ENCODE results near the gene CLCNKB. TPM values are rescaled to one million over a fixed set of nuclear protein-coding genes. Genes with fewer than 3 reads are reported as not detected.

Gene CLCNKB
- total RNA-seq, 1 donor from 2014 or later, result not detected

DNA sequence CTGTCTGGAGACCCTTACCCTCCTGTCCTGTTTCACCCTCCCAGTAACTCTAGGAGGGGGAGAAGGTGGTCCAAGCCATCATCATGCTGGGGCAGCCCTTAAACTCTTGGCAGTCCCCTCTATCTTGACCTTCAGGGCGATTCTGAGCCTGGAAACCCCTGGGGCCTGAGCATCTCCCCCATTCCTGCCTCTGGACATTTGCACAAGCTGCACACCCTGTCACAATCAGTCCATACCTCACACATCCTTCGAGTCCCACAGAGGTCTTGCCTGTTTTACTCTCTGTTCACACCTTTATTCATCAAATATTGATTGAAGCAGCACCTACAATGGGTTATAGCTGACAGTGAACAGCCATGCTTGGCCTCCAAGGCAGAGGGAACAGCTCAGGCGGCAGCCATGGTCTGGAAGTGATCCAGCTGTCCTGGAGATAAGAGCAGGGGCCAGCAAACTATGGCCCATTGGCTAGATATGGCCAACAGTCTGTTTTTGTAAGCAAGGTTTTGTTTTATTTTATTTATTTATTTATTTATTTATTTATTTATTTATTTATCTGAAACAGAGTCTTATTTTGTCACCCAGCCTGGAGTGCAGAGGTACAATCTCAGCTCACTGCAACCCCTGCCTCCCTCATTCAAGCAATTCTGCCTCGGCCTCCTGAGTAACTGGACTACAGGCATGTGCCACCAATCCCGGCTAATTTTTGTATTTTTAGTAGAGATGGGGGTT, 37.0 kb downstream of the CLCNKB start:
- H3K4me3 ChIP-seq (ENCODE audit: low read length in 3 of 3), result no peak overlapping the region
- no peaks in the 10 kb centered on the region for H3K9me3 ChIP-seq (ENCODE audit: control insufficient read depth in 3 of 3, low read length in 3 of 3)
- H3K9ac ChIP-seq (ENCODE audit: low read depth in 1 of 3, low read length in 3 of 3), result no peak overlapping the region
- H3K27me3 ChIP-seq (ENCODE audit: control insufficient read depth in 3 of 3, insufficient read depth in 3 of 3, low read length in 3 of 3), result peaks cover 0 to 6% (median 0%) of the 10 kb centered on the region in 3 donors
- peaks cover 8 to 26% (median 19%) of the 10 kb centered on the region in 3 donors for H3K4me1 ChIP-seq (ENCODE audit: control insufficient read depth in 3 of 3, insufficient read depth in 3 of 3, low read length in 3 of 3)
- no peak overlapping the region for H3K27ac ChIP-seq (ENCODE audit: low read depth, low read length)
- no peaks in the 10 kb centered on the region for H3K36me3 ChIP-seq (ENCODE audit: control insufficient read depth in 3 of 3, insufficient read depth in 3 of 3, low read length in 3 of 3)

GRCh38 chr1:16081636-16082035, 38.1 kb downstream of the CLCNKB start:
- no peaks in the 10 kb centered on the region for H3K27me3 ChIP-seq (ENCODE audit: control insufficient read depth in 3 of 3, insufficient read depth in 3 of 3, low read length in 3 of 3)
- no peaks in the 10 kb centered on the region for H3K36me3 ChIP-seq (ENCODE audit: control insufficient read depth in 3 of 3, insufficient read depth in 3 of 3, low read length in 3 of 3)
- no peak overlapping the region for H3K4me3 ChIP-seq (ENCODE audit: low read length in 3 of 3)
- H3K9ac ChIP-seq (ENCODE audit: low read depth in 1 of 3, low read length in 3 of 3), result no peak overlapping the region
- no peak overlapping the region for H3K27ac ChIP-seq (ENCODE audit: low read depth, low read length)
- peaks cover 8 to 23% (median 10%) of the 10 kb centered on the region in 3 donors for H3K4me1 ChIP-seq (ENCODE audit: control insufficient read depth in 3 of 3, insufficient read depth in 3 of 3, low read length in 3 of 3)
- H3K9me3 ChIP-seq (ENCODE audit: control insufficient read depth in 3 of 3, low read length in 3 of 3), result no peaks in the 10 kb centered on the region

DNA sequence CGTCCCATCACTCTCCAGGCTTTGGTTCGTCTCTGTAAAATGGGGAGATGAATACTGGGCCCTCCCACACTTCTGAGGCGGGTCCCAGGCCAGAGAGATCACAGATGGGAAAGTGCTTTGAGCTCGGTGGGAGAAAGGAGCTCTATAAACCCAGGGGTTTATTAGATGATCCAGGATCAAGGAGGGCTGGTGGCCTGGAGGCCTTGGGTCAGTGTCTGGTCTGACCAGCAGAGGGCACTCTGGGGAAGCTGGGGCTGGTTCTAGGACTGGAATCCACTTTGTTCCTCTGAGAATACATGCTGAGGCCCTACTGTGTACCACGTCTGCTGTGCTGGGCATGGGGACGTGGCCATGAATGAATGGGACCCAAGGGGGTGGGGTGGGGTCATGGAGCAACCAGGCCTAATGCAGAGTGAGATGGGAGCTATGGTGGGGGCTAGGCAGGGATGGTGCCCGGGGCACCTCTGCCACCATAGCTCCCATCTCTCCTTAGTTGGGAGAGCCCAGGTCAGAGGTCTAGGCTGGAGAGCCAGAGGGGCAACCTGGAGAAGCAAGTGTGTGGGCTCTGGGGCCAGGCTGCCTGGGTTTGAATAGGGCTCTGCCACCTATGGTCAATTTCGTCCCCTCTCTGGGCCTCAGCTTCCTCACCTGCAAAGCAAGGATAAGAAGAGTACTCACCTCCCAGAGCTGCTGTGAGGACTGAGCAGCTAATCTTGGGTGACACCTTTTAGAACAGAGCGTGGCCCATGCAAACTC, 38.9 kb downstream of the CLCNKB start:
- Histone ChIP-seq H3K27me3 (ENCODE audit: control insufficient read depth in 3 of 3, insufficient read depth in 3 of 3, low read length in 3 of 3) (no peaks in the 10 kb centered on the region), H3K27ac (ENCODE audit: low read depth, low read length) (no peak overlapping the region), H3K9me3 (ENCODE audit: control insufficient read depth in 3 of 3, low read length in 3 of 3) (no peaks in the 10 kb centered on the region), H3K4me3 (ENCODE audit: low read length in 3 of 3) (no peak overlapping the region), H3K36me3 (ENCODE audit: control insufficient read depth in 3 of 3, insufficient read depth in 3 of 3, low read length in 3 of 3) (no peaks in the 10 kb centered on the region), H3K4me1 (ENCODE audit: control insufficient read depth in 3 of 3, insufficient read depth in 3 of 3, low read length in 3 of 3) (peaks cover 5 to 19% (median 8%) of the 10 kb centered on the region in 3 donors), H3K9ac (ENCODE audit: low read depth in 1 of 3, low read length in 3 of 3) (peak overlapping the region in 1 of 3 donors; percentile 33)

- no peak overlapping the region for H3K9ac ChIP-seq (ENCODE audit: low read depth in 1 of 3, low read length in 3 of 3)
- H3K36me3 ChIP-seq (ENCODE audit: control insufficient read depth in 3 of 3, insufficient read depth in 3 of 3, low read length in 3 of 3), result no peaks in the 10 kb centered on the region
Measured at GRCh38 chr1:16083486-16083885, 39.9 kb downstream of the CLCNKB start.

DNA sequence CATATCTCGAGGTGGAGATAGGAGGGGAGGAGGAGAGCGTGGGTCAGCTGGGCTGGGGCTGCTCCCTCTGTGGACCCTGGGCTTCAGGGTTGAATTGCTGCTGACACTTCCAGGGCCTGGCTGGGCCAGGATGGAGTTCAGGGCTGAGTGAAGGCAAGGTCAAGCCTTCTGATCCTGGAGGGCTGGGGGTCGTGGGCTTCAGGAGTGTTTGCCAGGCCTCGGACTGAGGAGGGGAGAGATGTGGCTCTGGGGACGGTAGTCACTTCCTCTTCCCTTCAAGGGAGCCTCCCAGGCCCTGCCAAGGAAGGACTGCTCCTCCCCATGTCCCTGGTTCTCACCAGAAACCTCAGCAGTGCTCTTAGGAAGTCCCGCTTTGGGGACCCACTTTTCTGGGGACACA, 41.9 kb downstream of the CLCNKB start:
- H3K27me3 ChIP-seq (ENCODE audit: control insufficient read depth in 3 of 3, insufficient read depth in 3 of 3, low read length in 3 of 3), result no peaks in the 10 kb centered on the region
- no peaks in the 10 kb centered on the region for H3K9me3 ChIP-seq (ENCODE audit: control insufficient read depth in 3 of 3, low read length in 3 of 3)
- H3K9ac ChIP-seq (ENCODE audit: low read depth in 1 of 3, low read length in 3 of 3), result no peak overlapping the region
- H3K27ac ChIP-seq (ENCODE audit: low read depth, low read length), result no peak overlapping the region
- H3K36me3 ChIP-seq (ENCODE audit: control insufficient read depth in 3 of 3, insufficient read depth in 3 of 3, low read length in 3 of 3), result no peaks in the 10 kb centered on the region
- no peak overlapping the region for H3K4me3 ChIP-seq (ENCODE audit: low read length in 3 of 3)
- peaks cover 0 to 16% (median 0%) of the 10 kb centered on the region in 3 donors for H3K4me1 ChIP-seq (ENCODE audit: control insufficient read depth in 3 of 3, insufficient read depth in 3 of 3, low read length in 3 of 3)

More at GRCh38 chr1:16083486-16083885, 39.9 kb downstream of the CLCNKB start:
- Histone ChIP-seq H3K27me3 (ENCODE audit: control insufficient read depth in 3 of 3, insufficient read depth in 3 of 3, low read length in 3 of 3) (no peaks in the 10 kb centered on the region), H3K4me3 (ENCODE audit: low read length in 3 of 3) (no peak overlapping the region), H3K27ac (ENCODE audit: low read depth, low read length) (no peak overlapping the region), H3K9me3 (ENCODE audit: control insufficient read depth in 3 of 3, low read length in 3 of 3) (no peaks in the 10 kb centered on the region), H3K4me1 (ENCODE audit: control insufficient read depth in 3 of 3, insufficient read depth in 3 of 3, low read length in 3 of 3) (peaks cover 5 to 22% (median 8%) of the 10 kb centered on the region in 3 donors)

DNA sequence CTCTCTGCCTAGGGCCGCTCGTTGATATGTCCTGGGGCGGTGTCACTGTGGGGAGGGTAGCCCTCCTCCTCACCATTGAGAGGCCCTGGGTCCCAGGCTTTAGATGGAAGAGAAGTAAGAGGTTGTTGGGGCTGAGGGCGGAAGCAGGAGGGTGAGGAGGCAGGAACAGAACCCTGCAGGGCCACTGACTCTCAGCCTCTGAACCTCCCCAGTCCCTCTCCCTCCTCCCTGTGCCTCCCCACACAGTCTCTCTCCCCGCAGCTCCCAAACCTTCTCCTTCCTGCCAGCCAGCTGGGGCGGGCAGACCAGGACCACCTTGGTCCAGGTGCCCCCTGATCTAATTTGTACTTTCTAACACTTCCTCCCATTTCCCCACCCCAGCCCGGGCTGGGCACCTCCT, 44.2 kb downstream of the CLCNKB start:
- no peak overlapping the region for H3K4me3 ChIP-seq (ENCODE audit: low read length in 3 of 3)
- no peaks in the 10 kb centered on the region for H3K36me3 ChIP-seq (ENCODE audit: control insufficient read depth in 3 of 3, insufficient read depth in 3 of 3, low read length in 3 of 3)
- peaks cover 0 to 3% (median 0%) of the 10 kb centered on the region in 3 donors for H3K27me3 ChIP-seq (ENCODE audit: control insufficient read depth in 3 of 3, insufficient read depth in 3 of 3, low read length in 3 of 3)
- no peak overlapping the region for H3K27ac ChIP-seq (ENCODE audit: low read depth, low read length)
- no peaks in the 10 kb centered on the region for H3K9me3 ChIP-seq (ENCODE audit: control insufficient read depth in 3 of 3, low read length in 3 of 3)
- H3K9ac ChIP-seq (ENCODE audit: low read depth in 1 of 3, low read length in 3 of 3), result no peak overlapping the region
- H3K4me1 ChIP-seq (ENCODE audit: control insufficient read depth in 3 of 3, insufficient read depth in 3 of 3, low read length in 3 of 3), result peaks cover 0 to 10% (median 0%) of the 10 kb centered on the region in 3 donors

DNA sequence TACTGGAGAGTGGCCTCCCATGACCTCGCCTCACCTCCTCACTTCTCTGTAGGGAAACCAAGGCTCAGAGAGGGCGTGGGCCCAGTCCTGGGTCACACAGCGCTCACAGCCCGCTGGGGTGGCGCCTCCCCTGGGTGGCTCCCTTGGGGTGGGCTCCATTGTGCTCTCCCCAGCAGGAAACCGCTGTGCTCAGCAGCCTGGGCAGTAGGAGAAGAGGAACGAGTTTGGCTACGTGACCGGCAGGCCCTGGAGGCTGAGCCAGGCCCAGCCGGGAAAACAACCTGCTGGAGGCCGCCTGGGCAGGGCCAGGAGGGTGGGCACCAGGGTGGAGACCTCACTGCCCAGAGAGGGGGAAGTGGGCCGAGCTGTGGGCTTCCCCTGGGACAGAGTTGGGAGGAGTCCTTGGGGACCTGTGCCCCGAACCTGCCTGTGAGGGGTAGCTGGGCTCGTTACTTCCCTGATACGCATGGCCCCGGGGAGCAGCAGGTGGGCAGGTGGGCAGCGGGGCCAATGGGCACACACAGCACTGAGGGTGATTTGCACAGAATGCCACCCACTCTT, 44.8 kb downstream of the CLCNKB start:
- Histone ChIP-seq H3K4me3 (ENCODE audit: low read length in 3 of 3) (no peak overlapping the region), H3K9ac (ENCODE audit: low read depth in 1 of 3, low read length in 3 of 3) (no peak overlapping the region), H3K9me3 (ENCODE audit: control insufficient read depth in 3 of 3, low read length in 3 of 3) (no peaks in the 10 kb centered on the region), H3K27me3 (ENCODE audit: control insufficient read depth in 3 of 3, insufficient read depth in 3 of 3, low read length in 3 of 3) (peaks cover 0 to 3% (median 0%) of the 10 kb centered on the region in 3 donors), H3K36me3 (ENCODE audit: control insufficient read depth in 3 of 3, insufficient read depth in 3 of 3, low read length in 3 of 3) (no peaks in the 10 kb centered on the region), H3K27ac (ENCODE audit: low read depth, low read length) (no peak overlapping the region), H3K4me1 (ENCODE audit: control insufficient read depth in 3 of 3, insufficient read depth in 3 of 3, low read length in 3 of 3) (peaks cover 0 to 9% (median 0%) of the 10 kb centered on the region in 3 donors)

DNA sequence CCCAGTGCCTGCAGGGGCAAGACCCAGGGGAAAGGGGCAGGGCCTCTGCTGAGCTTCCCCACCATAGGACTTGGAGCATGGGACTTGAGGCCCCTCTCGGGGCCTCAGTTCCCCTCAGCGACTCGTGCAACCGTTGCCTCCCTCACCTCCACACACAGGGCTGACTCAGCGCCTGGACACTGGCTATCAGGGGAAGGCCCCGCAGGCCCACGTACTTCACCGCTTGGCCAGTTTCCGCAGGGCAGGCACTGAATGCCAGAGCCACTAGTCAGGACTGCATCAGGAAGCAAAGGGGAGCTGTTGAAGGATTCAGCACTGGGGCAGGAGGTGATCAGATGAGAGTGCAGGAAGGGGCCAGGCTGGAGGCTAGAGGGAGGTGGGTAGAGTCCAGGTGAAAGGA, 45.4 kb downstream of the CLCNKB start:
- H3K4me1 ChIP-seq (ENCODE audit: control insufficient read depth in 3 of 3, insufficient read depth in 3 of 3, low read length in 3 of 3), result peaks cover 0 to 9% (median 0%) of the 10 kb centered on the region in 3 donors
- no peaks in the 10 kb centered on the region for H3K36me3 ChIP-seq (ENCODE audit: control insufficient read depth in 3 of 3, insufficient read depth in 3 of 3, low read length in 3 of 3)
- no peak overlapping the region for H3K27ac ChIP-seq (ENCODE audit: low read depth, low read length)
- H3K27me3 ChIP-seq (ENCODE audit: control insufficient read depth in 3 of 3, insufficient read depth in 3 of 3, low read length in 3 of 3), result peaks cover 0 to 3% (median 0%) of the 10 kb centered on the region in 3 donors
- no peak overlapping the region for H3K4me3 ChIP-seq (ENCODE audit: low read length in 3 of 3)
- no peak overlapping the region for H3K9ac ChIP-seq (ENCODE audit: low read depth in 1 of 3, low read length in 3 of 3)
- H3K9me3 ChIP-seq (ENCODE audit: control insufficient read depth in 3 of 3, low read length in 3 of 3), result no peaks in the 10 kb centered on the region

DNA sequence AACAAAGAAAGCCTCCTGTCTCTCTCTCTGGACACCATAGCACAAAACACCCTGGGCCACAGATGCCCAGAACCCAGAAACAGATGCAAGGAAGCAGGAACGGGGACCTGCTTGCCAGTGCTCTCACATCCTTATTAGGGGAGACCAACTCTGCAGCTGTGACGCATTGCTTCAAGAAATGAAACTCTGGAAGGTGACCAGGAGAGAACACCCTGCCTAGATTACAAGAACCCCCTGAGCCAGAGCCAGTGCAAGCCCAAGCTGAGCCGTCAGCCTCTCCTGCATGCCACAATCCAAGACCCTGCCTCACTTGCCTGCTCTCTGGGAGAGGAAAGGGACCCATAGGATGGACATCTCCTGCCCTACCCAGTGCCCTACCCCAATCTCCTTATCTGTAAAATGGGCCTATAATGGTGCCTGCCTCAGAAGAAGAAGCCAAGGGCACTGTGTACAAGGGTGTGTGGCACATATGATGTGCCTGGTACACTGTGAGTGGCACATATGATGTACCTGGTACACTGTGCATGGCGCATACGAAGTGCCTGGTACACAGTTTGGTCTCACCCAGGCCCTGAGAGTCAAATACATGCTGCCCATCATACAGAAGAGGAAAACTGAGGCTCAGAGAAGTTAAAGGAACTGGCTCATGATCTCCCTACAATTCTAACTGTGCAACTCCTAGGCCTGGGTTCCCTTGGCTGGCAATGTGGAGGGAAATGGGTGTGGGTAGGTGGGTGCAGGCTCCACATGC, 46.7 kb downstream of the CLCNKB start:
- H3K4me3 ChIP-seq (ENCODE audit: low read length in 3 of 3), result no peak overlapping the region
- H3K4me1 ChIP-seq (ENCODE audit: control insufficient read depth in 3 of 3, insufficient read depth in 3 of 3, low read length in 3 of 3), result peaks cover 0 to 8% (median 0%) of the 10 kb centered on the region in 3 donors
- H3K9me3 ChIP-seq (ENCODE audit: control insufficient read depth in 3 of 3, low read length in 3 of 3), result no peaks in the 10 kb centered on the region
- no peak overlapping the region for H3K27ac ChIP-seq (ENCODE audit: low read depth, low read length)
- peaks cover 1 to 6% (median 1%) of the 10 kb centered on the region in 3 donors for H3K27me3 ChIP-seq (ENCODE audit: control insufficient read depth in 3 of 3, insufficient read depth in 3 of 3, low read length in 3 of 3)
- H3K36me3 ChIP-seq (ENCODE audit: control insufficient read depth in 3 of 3, insufficient read depth in 3 of 3, low read length in 3 of 3), result no peaks in the 10 kb centered on the region
- no peak overlapping the region for H3K9ac ChIP-seq (ENCODE audit: low read depth in 1 of 3, low read length in 3 of 3)
